ENCODE measurements around the gene DTNB.

DTNB gene

DNA sequence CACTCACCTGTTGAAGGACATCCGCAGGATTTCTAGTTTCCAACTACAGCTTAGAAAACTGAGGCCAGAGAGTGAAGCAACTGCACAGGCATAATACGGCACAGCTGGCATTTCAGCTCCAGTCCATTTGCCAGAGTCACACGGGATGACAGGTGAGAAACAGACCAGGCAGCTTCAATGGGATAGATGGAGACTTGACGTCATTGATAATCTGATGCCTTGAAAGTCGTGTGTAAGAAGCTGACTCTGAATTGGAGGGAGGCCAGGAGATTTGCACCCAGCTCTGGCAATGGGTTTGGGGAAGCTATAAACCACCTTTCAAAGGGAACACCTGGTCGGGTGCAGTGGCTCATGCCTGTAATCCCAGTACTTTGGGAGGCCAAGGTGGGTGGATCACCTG is 319.3 kb downstream of the DTNB start:
- Histone ChIP-seq H3K4me3 (no peak overlapping the region), H3K27ac (no peak overlapping the region), H4K20me1 (no peaks in the 10 kb centered on the region), H3K36me3 (no peaks in the 10 kb centered on the region), H3K9ac (no peak overlapping the region), H3K4me1 (peaks cover 9% of the 10 kb centered on the region), H3K27me3 (no peaks in the 10 kb centered on the region), H3K4me2 (no peak overlapping the region), H3K9me3 (no peaks in the 10 kb centered on the region)
- TF ChIP-seq Cebpa-rat (IDR thresholded peaks at IDR 0.05): no peak

DNA sequence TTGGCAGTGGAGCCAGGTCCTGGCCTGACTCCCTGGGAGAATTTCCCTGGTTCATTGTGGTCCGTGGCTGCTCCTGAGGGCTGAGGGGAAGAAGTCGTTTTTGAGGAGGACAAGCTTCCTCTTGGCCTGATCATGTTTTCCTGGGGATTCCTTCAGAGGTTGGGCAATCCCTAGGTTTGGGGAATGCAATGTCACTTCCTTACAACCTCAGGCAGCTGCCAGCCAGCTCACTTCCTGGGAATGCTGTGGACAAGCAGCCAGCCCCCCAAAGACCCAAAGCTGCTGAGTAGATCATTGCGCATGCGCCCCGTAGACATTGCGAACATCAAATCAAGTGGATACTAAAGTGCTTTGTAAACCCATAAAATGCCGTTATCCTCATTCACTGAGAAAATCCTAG is 324.0 kb downstream of the DTNB start:
- no peaks in the 10 kb centered on the region for H3K9me3 ChIP-seq
- no peak overlapping the region for H3K27ac ChIP-seq
- H3K4me2 ChIP-seq: no peak overlapping the region
- H3K36me3 ChIP-seq: no peaks in the 10 kb centered on the region
- no peak for TF ChIP-seq Cebpa-rat (IDR thresholded peaks at IDR 0.05)
- peaks cover 9% of the 10 kb centered on the region for H3K4me1 ChIP-seq
- H3K9ac ChIP-seq: no peak overlapping the region
- no peak overlapping the region for H3K4me3 ChIP-seq
- no peaks in the 10 kb centered on the region for H3K27me3 ChIP-seq
- no peaks in the 10 kb centered on the region for H4K20me1 ChIP-seq

DNA sequence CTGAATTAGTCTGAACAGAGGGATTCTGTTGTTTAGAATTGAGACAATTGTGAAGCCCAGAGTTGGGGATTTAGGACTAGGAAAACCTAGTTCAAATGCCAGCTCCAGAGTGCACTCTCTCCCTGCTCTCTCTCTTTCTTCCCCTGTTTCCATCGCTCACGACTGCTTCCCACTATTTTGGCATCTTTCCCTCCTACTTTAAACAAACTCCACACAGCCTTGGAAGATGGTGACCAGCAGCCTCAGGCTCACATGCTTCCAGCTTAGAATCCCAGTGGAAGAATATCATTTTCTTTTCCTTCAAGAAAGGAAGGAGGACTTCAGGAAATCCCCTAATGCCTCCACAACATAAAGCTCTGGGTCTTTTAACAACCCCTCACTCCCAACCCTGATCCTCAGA is 325.5 kb downstream of the DTNB start:
- no peaks in the 10 kb centered on the region for H4K20me1 ChIP-seq
- TF ChIP-seq Cebpa-rat (IDR thresholded peaks at IDR 0.05): no peak
- H3K9me3 ChIP-seq: no peaks in the 10 kb centered on the region
- no peaks in the 10 kb centered on the region for H3K36me3 ChIP-seq
- no peak overlapping the region for H3K9ac ChIP-seq
- no peaks in the 10 kb centered on the region for H3K27me3 ChIP-seq
- peaks cover 12% of the 10 kb centered on the region for H3K4me1 ChIP-seq
- no peak overlapping the region for H3K27ac ChIP-seq
- no peak overlapping the region for H3K4me3 ChIP-seq
- H3K4me2 ChIP-seq: no peak overlapping the region

DNA sequence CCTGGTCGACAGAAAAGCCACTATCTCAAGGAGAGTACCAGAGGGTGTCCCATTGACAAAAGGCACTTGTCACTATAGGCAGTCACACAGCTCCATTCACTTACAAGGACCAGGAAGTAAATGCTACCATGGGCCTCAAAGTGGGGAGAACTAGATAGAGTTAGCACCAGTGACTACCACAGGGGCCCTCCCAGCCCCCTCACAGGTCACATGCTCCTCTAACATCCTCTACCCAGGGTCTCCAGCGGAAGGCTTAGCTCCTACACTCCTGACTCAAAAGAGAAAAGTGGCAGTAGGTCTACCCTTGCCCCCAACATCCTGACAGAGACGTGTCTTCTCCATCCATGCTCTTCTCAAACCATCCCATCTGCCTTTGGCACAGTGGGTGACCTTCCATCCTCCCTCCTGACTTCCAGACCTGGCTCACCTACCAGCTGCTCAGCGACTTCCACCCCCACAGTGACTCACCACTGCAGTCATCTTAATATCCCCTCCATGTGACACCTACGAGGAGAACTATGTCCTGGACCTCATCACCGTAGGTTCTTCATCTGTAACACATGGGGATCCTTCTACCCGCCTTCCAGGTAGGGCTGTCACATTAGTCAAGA is 326.1 kb downstream of the DTNB start:
- no peaks in the 10 kb centered on the region for H4K20me1 ChIP-seq
- no peaks in the 10 kb centered on the region for H3K27me3 ChIP-seq
- H3K9me3 ChIP-seq: no peaks in the 10 kb centered on the region
- TF ChIP-seq Cebpa-rat (IDR thresholded peaks at IDR 0.05): no peak
- no peak overlapping the region for H3K4me2 ChIP-seq
- no peak overlapping the region for H3K9ac ChIP-seq
- H3K36me3 ChIP-seq: no peaks in the 10 kb centered on the region
- H3K27ac ChIP-seq: no peak overlapping the region
- H3K4me1 ChIP-seq: peaks cover 16% of the 10 kb centered on the region
- H3K4me3 ChIP-seq: no peak overlapping the region

DNA sequence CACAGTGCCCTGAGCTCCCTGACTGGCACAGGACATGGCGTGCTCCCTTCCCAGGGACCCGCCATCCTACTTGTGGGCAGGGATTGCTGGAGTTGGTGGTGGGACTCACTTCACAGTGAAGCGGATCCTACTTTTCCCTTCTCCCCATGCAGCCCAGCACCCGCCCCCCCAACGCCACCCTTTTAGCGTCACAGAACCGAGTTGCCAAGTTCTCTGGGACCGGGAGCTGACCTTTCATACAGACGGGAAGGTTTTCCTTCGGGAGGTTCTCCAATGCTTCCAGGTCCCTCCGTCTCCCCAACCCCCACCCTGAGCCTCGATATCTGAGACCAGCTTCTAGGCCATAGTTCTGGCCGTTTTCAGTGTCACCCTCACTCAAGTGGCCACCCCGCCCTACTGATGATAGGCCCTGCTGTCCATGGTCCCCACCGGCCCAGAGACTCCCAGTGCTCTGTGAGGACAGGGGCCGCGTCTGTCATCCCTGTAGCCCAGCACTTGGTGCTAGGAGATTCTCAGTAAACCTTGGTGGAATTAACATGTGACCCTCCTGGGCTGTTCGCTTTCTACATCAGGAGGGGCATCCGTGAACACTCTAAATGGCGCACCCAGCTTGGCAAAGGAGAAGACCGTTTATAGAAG is 330.1 kb downstream of the DTNB start:
- H3K4me3 ChIP-seq: no peak overlapping the region
- peaks cover 20% of the 10 kb centered on the region for H4K20me1 ChIP-seq
- 0 out of 2 replicates have a peak, but pooled peaks cover 9% of the 10 kb centered on the region for H3K36me3 ChIP-seq
- no peaks in the 10 kb centered on the region for H3K9me3 ChIP-seq
- no peak overlapping the region for H3K9ac ChIP-seq
- peak overlapping the region; percentile 81; the same call in 1 of the 2 replicates for H3K4me2 ChIP-seq
- H3K27ac ChIP-seq: no peak overlapping the region
- no peak for TF ChIP-seq Cebpa-rat (IDR thresholded peaks at IDR 0.05)
- no peaks in the 10 kb centered on the region for H3K27me3 ChIP-seq
- peaks cover 30% of the 10 kb centered on the region for H3K4me1 ChIP-seq

DNA sequence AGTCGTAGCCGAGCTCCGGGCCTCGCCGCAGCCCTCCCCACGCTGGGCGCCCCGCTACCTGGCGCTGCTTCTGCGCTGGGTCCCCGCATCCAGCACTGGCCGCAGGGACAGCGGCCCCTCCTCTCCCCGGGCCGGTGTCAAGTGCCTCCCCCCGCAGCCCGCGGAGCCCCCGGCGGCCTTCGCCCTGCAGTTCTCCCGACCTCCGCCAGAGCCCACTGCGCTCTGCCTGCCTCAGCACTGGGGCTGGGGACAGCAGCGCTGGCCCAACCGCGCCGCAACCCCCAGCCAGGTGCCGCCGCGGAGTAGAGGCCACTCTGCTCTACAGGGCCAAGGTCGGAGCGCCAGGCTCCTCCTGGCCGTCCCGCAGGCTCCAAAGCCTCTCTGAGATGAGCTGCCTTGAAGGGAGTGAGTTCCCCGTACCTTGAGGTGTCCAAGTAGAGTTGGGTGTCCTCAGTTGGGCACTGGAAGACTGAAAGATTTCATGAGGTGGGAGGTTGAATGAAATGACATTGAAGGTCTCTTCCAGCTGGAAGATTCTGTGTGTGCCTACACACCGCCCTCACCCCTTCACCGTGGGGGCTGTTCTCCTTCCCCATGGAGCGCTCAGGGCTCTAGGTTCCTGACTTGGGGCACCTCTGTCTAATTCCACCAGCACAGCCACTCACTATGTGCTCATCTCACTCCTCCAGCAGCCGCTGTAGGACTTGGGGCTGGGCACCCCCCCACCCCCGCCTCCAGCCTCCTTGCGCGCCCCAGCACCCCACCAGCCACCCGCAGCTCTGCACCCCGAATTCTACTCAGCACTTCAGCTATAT is 330.8 kb downstream of the DTNB start:
- Histone ChIP-seq H3K27ac (peak overlapping the region; percentile 89), H3K36me3 (0 out of 2 replicates have a peak, but pooled peaks cover 9% of the 10 kb centered on the region), H3K4me2 (peak overlapping the region; percentile 81), H3K4me3 (peak overlapping the region; percentile 94), H3K4me1 (peaks cover 37% of the 10 kb centered on the region), H3K27me3 (no peaks in the 10 kb centered on the region), H3K9me3 (no peaks in the 10 kb centered on the region), H4K20me1 (peaks cover 27% of the 10 kb centered on the region), H3K9ac (peak overlapping the region; percentile 89)
- no peak for TF ChIP-seq Cebpa-rat (IDR thresholded peaks at IDR 0.05)

DNA sequence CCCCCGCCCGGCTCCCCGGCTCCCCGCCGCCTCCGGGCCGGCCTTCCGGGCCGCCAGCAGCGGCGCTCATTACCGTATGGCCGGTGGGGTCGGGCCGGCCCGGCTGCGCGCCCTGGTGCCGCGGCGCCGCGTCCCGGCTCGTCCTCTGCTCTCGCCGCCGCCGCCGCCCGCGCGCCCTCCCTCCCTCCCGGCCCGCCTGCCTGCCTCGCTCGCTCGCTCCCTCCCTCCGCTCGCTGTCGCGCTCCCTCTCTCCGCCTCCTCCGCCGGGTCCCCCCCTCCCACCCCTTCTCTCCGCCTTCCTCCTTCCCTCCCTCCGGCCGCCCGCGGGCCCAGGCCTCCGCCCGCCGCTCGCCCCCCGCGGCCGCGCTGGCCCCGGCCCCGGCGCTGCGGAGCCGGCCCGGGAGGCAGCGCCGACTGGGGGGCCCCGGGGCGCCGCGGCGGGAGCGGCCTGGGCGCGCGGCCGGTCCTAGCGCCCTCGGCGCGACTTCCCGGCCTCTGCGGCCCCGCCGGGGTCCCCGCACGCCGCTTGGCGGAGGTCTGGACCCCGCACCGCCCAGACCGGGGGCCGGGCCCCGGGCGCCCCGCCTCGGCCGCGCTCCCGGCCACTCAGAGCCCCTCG is 331.5 kb downstream of the DTNB start, which contains the start of gene DNMT3A:
Gene DNMT3A, minus strand, starts transcription at position 173 of the 619 bp plus-strand sequence. CDS start 27,941 bp downstream, outside the sequence.
- Histone ChIP-seq H3K4me3 (peak within 1 kb of the TSS; percentile 94), H3K27ac (peak within 1 kb of the TSS; percentile 89), H3K36me3 (0 out of 2 replicates have a peak, but pooled peaks cover 9% of the 10 kb centered on the region), H3K9ac (peak within 1 kb of the TSS; percentile 89), H3K4me1 (peaks cover 44% of the 10 kb centered on the region), H4K20me1 (peaks cover 34% of the 10 kb centered on the region), H3K9me3 (no peaks in the 10 kb centered on the region), H3K27me3 (no peaks in the 10 kb centered on the region), H3K4me2 (peak within 1 kb of the TSS; percentile 91)
- TF ChIP-seq Cebpa-rat (IDR thresholded peaks at IDR 0.05): no peak

DNA sequence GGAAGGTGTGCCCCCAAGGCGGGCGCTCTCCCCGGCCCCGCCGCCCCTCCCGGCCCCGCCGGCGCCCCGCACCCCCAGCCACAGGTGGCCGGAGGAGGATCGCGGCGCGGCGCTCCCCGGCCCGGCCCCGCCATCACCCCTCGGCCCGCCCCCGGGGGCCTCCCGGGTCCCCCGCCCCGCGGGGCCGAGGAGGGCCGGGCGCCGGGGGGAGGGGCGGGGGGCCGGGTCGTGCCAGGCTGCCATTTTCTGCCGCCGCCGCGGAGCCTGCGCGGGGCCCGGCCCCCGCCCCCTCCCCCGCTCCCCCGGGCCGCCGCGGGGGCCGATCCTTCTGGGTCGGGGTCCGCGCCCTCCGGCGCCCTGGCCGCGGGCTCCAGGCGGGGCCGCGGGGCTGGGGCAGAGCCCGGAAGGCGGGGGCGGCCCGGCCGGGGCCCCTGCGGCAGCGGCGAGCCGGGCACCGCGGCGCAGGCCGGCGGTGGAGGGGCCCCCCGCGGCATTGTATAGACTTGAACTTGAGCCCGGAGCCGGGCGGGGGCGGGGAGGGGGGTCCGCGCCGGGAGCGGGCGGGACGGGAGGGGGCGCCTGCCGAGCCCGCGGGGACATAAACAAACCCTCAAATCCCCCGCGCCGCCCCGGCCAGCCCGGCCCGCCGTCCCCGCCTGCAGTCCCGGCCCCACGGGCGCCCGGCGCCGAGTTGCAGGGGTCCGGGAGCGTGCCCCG is 332.2 kb downstream of the DTNB start:
- peak overlapping the region; percentile 89 for H3K27ac ChIP-seq
- peaks cover 51% of the 10 kb centered on the region for H3K4me1 ChIP-seq
- TF ChIP-seq Cebpa-rat (IDR thresholded peaks at IDR 0.05): no peak
- H3K4me2 ChIP-seq: peak overlapping the region; percentile 91
- H4K20me1 ChIP-seq: peaks cover 41% of the 10 kb centered on the region
- 0 out of 2 replicates have a peak, but pooled peaks cover 9% of the 10 kb centered on the region for H3K36me3 ChIP-seq
- H3K4me3 ChIP-seq: peak overlapping the region; percentile 94
- H3K9ac ChIP-seq: peak overlapping the region; percentile 89
- no peaks in the 10 kb centered on the region for H3K9me3 ChIP-seq
- H3K27me3 ChIP-seq: no peaks in the 10 kb centered on the region

All from BLaER1 (cell line).